HEK293T (cell line): ENCODE measurements around the gene AXIN1.

Experiments
- CTCF ChIA-PET: fragments of 350-600 bp; formaldehyde crosslinking; extraction: SDS; loops from one replicate; lab custom pipeline; 2021; ENCODE audit warnings: antibody characterized with exemption, inconsistent platforms; lab: Yijun Ruan, JAX
- POLR2A ChIA-PET: fragments of 350-600 bp; formaldehyde crosslinking; extraction: SDS; loops from one replicate; lab custom pipeline; 2020; ENCODE audit warnings: antibody characterized with exemption, inconsistent platforms; lab: Yijun Ruan, JAX
- DNase-seq: peaks from one replicate; pipeline ENCODE4 v3.0.0; 2012; ENCODE audit warnings: mixed read lengths; ENCODE audit errors: extremely low spot score
- ARNT ChIP-seq: fragments of 450-650 bp; IDR thresholded peaks from 2 replicates; pipeline ENCODE4 v1.6.1; 2017; ENCODE audit warnings: mild to moderate bottlenecking
- BHLHE40 ChIP-seq: fragments of 450-650 bp; IDR thresholded peaks from 2 replicates; pipeline ENCODE4 v1.6.1; 2016; ENCODE audit warnings: mild to moderate bottlenecking, moderate library complexity, borderline replicate concordance
- CTBP1 ChIP-seq: fragments of 450-650 bp; IDR thresholded peaks from 2 replicates; pipeline ENCODE4 v1.6.1; 2016; ENCODE audit warnings: borderline replicate concordance
- ELF4 ChIP-seq: fragments of 450-650 bp; IDR thresholded peaks from 2 replicates; pipeline ENCODE4 v1.6.1; 2017; ENCODE audit warnings: antibody characterized with exemption
- FOXA1 ChIP-seq: fragments of 450-650 bp; IDR thresholded peaks from 2 replicates; pipeline ENCODE4 v1.6.1; 2016; ENCODE audit warnings: mild to moderate bottlenecking
- FOXK2 ChIP-seq: fragments of 450-650 bp; IDR thresholded peaks from 2 replicates; pipeline ENCODE4 v1.6.1; 2016; ENCODE audit warnings: mild to moderate bottlenecking
- FOXM1 ChIP-seq: fragments of 450-650 bp; IDR thresholded peaks from 2 replicates; pipeline ENCODE4 v1.6.1; 2017; ENCODE audit warnings: mild to moderate bottlenecking, borderline replicate concordance
- HDGF ChIP-seq: fragments of 450-650 bp; IDR thresholded peaks from 2 replicates; pipeline ENCODE4 v1.6.1; 2017; ENCODE audit warnings: antibody characterized with exemption, borderline replicate concordance
- L3MBTL2 ChIP-seq: fragments of 450-650 bp; conservative IDR thresholded peaks from 2 replicates; pipeline ENCODE4 v1.6.1; 2016; ENCODE audit warnings: mild to moderate bottlenecking
- LEF1 ChIP-seq: fragments of 450-650 bp; IDR thresholded peaks from 2 replicates; pipeline ENCODE4 v1.6.1; 2017; ENCODE audit warnings: mild to moderate bottlenecking, borderline replicate concordance
- NFRKB ChIP-seq: fragments of 450-650 bp; IDR thresholded peaks from 2 replicates; pipeline ENCODE4 v1.6.1; 2016; ENCODE audit warnings: mild to moderate bottlenecking, moderate library complexity
- PKNOX1 ChIP-seq: fragments of 450-650 bp; IDR thresholded peaks from 2 replicates; pipeline ENCODE4 v1.6.1; 2016
- SP1 ChIP-seq: fragments of 450-650 bp; IDR thresholded peaks from 2 replicates; pipeline ENCODE4 v1.6.1; 2017
- SUZ12 ChIP-seq: fragments of 450-650 bp; IDR thresholded peaks from 2 replicates; pipeline ENCODE4 v1.6.1; 2016; ENCODE audit warnings: mild to moderate bottlenecking
- TARDBP ChIP-seq: fragments of 450-650 bp; IDR thresholded peaks from 2 replicates; pipeline ENCODE4 v1.6.1; 2016
- ZNF384 ChIP-seq: fragments of 450-650 bp; IDR thresholded peaks from 2 replicates; pipeline ENCODE4 v1.6.1; 2016

Gene AXIN1

DNA sequence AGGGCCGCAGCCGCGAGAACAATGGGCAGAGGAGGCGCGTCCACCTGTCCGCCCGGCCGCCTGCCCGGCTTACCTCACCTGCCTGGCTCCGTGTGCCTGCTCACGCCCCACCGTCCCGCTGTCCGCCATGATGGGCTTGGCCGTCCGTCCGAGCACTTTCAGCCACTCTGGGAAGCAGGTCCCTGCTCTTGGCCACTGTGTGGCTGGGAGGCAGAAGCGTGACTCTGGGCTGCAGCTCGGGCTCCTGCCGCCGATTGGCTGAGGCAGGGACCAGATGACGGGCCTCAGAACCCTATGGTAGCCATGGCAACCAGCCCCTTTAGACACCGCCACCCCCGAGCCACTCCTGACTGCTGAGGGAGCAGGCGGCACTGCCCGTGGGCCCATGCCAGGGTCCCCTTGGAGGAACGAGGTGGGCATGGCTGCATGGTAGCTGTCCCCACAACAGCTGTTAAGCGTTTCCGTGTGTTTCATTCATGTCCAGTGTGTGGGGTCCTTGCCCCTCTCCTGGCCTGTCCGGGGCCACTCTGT lies 8.9 kb upstream of the AXIN1 start:
- TF ChIP-seq ELF4, result no peak
- TF ChIP-seq BHLHE40, result no peak
- no peak for TF ChIP-seq SP1
- TF ChIP-seq TARDBP, result no peak
- no peak for TF ChIP-seq LEF1
- no peak for TF ChIP-seq L3MBTL2
- no peak for TF ChIP-seq PKNOX1
- no peak for TF ChIP-seq ARNT
- TF ChIP-seq FOXA1, result no peak
- TF ChIP-seq NFRKB, result no peak
- TF ChIP-seq HDGF, result no peak
- TF ChIP-seq CTBP1, result no peak
- TF ChIP-seq ZNF384, result no peak
- TF ChIP-seq SUZ12, result no peak
- TF ChIP-seq FOXM1, result no peak
- no peak for TF ChIP-seq FOXK2

DNA sequence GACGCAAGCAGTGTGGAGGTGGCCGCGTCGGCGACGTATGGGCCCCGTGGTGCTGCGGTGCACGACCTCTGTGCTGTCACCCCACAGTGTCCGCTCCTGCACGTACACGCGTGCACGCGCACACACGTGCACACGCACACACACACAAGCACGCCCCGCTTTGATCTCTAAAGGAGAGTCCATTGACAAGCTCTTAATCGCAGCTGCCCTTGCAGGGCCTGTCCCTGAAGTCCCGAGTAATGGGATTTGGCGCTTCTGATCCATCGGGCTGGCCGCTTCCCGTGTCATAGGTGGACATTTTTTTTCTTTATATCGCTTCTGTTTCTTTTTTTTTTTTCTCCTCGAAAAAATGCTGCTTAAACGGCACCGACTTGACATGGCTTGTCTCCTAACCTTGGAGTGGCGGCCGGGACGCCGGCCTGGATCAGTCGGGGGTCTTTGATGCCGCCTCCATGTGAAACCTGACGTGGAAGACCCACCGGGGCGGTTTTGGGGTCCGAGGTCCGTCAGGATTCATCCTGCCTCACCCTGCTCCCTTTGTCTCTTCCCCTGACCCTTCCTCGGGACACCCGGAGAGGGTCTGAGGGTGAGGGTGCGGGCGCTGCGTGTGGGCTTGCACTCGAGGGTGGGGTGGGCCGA lies 8.3 kb upstream of the AXIN1 start:
- DNase-seq, result no peak
- POLR2A ChIA-PET, result no interaction called here
- TF ChIP-seq LEF1 (no peak), CTBP1 (no peak), FOXM1 (no peak), SUZ12 (no peak), ELF4 (no peak), FOXK2 (no peak), NFRKB (no peak), ARNT (no peak), TARDBP (no peak), ZNF384 (no peak), BHLHE40 (no peak), PKNOX1 (no peak), FOXA1 (no peak), HDGF (no peak), SP1 (no peak), L3MBTL2 (no peak)
- CTCF ChIA-PET, result interaction anchor here (2.0 kb wide), 1 partner anchor 254 kb away, joined by 15 read pairs; no protein-coding TSS in a partner anchor

More for the DNA sequence above, 8.9 kb upstream of the AXIN1 start:
- ChIA-PET CTCF (interaction anchor here (0.7 to 2.0 kb wide), 4 partner anchors 9 to 290 kb away, joined by 3 to 15 read pairs (median 4); partner anchors contain the start of gene MRPL28), POLR2A (interaction anchor here (0.9 kb wide), 1 partner anchor 133 kb away, joined by 3 read pairs; no protein-coding TSS in a partner anchor)
- no peak for DNase-seq

DNA sequence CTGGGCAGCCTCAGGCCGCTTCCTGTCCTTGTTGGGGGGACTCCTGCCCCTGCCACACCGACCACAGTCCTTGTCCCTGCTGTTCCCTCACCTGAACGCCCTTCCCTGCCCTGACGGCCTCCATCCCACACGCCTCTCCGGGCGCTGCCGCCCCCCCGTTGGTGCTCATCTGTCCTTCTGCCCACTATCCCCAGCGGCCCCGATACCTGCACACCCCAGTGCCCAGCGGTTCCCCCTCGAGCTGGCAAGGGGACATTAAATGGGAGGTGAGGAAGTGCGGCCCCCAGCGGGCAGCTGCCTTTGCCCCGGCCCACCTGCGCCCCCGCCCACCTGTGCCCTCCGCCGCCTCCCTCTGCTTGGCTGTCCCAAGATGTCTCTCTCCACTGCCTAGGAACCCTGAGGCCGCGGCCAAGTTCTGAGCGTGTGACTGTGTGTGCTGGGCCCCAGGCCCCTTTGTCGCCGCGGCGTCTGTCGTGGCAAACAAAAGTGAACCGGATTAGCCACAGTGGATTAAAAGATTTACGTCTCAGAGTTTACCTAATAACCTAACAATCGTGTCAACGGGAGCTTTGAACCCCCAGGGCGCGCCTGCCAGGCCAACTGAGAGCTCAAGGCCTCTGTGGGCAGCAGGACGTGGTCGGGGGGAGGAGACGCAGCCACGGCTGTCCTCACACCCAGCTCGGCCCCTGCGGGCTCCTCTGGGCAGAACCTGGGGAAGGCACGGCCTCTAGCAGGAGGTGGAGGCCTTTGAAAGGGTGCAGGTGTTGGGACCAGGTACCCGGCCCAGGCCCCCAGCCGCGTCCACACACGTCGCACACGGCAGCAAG lies 7.6 kb upstream of the AXIN1 start:
- ChIA-PET POLR2A (no interaction called here), CTCF (no interaction called here)
- no peak for TF ChIP-seq SP1
- DNase-seq, result no peak

DNA sequence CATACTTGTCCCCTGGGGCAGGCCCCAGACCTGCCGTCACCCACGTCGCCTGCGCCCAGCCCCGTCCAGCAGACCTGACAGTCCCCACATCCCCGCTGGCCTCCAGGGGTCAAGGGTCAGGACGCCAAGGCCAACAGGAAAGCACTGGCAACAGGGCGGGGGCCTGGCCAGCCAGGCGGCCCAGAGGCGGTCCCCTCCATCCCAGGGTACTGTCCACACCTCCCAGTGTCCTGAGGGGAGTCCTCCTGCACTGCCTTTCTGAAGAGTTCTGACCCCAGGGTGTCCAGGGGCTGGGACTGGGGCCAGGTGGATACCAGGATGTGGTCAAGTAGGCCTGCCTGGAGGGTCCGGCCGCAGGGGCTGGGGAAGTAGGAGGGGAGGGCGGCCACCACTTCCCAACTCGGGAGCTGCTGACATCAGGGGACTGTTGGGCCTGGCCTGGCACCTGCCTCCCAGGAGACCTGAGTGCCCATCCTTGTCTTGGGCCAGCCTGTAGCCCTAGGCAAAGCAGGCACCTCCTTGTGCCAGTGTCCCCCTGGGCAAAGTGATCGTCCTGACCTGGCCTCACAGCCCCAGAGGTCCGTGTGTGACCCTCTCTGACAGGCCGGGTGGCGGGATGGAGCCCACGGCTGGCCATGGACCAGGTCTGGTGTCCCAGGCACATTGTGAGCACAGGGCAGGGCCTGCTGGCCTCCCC lies 6.7 kb upstream of the AXIN1 start:
- no peak for TF ChIP-seq PKNOX1
- ChIA-PET POLR2A (no interaction called here), CTCF (no interaction called here)
- DNase-seq, result no peak

DNA sequence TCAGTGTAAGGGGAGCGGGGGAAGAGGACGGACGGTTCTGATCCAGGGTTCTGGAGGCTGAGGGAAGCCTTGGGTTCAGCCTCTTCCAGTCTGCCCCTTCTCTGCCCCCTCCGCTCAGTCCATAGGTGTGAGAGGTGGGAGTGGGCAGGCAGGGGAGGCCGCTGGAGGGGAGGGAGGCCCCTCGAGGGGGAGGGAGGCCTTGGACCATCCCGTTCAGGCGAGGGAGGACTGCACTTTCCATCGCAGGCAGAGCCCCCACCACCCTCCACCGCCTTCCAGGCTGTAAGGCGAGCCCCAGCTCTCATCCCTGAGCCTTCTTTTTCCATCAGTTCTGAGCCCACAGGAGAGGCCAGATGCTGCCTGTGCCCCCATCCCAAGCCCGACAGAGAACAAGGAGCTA lies 4.2 kb upstream of the AXIN1 start:
- TF ChIP-seq ELF4, result no peak
- no peak for TF ChIP-seq HDGF
- TF ChIP-seq SP1, result no peak
- no peak for TF ChIP-seq FOXA1
- TF ChIP-seq LEF1, result no peak
- TF ChIP-seq BHLHE40, result no peak
- TF ChIP-seq FOXK2, result no peak
- TF ChIP-seq SUZ12, result no peak
- TF ChIP-seq L3MBTL2, result no peak
- no peak for TF ChIP-seq TARDBP
- TF ChIP-seq CTBP1, result no peak
- TF ChIP-seq FOXM1, result no peak
- no peak for TF ChIP-seq PKNOX1
- DNase-seq, result no peak
- CTCF ChIA-PET, result no interaction called here
- POLR2A ChIA-PET, result interaction anchor here (1.1 kb wide), 1 partner anchor 14 kb away, joined by 3 read pairs; the partner anchor contains the start of gene MRPL28
